Ectodermal cell (in vitro differentiated cells): Measurements from ENCODE around the gene RGP1.

Experiments used
- H3K27ac ChIP-seq: 2 replicates; pipeline ENCODE4 v1.7.0; 2013; ENCODE audit warnings: mild to moderate bottlenecking, low read depth, low read length; ENCODE audit not compliant: insufficient read depth, poor library complexity, severe bottlenecking
- H3K27me3 ChIP-seq: 2 replicates; pipeline ENCODE4 v1.7.0; 2013; ENCODE audit warnings: mild to moderate bottlenecking, low read length; ENCODE audit not compliant: insufficient read depth, control insufficient read depth, poor library complexity, severe bottlenecking
- H3K36me3 ChIP-seq: one replicate; pipeline ENCODE4 v1.7.0; 2013; ENCODE audit warnings: low read length; ENCODE audit not compliant: control insufficient read depth, insufficient read depth
- H3K4me1 ChIP-seq: one replicate; pipeline ENCODE4 v1.7.0; 2013; ENCODE audit warnings: low read length; ENCODE audit not compliant: control insufficient read depth, insufficient read depth
- H3K4me3 ChIP-seq: 2 replicates; pipeline ENCODE4 v1.7.0; 2013; ENCODE audit warnings: low read depth, low read length, control low read depth; ENCODE audit not compliant: insufficient read depth
- H3K9me3 ChIP-seq: 2 replicates; pipeline ENCODE4 v1.7.0; 2013; ENCODE audit warnings: mild to moderate bottlenecking, low read length, moderate library complexity; ENCODE audit not compliant: control insufficient read depth
- WGBS, 2 experiments: methylation state at CpG; one replicate each; pipeline ENCODE4 v1.1.7; 2013; ENCODE audit warnings: missing lambda C conversion rate in 2 of 2; 5-methylcytosine and 5-hydroxymethylcytosine counted together

Gene RGP1

GRCh38 chr9:35719546-35719945 lies 29.5 kb upstream of the RGP1 start:
- Histone ChIP-seq H3K27ac (no peak overlapping the region), H3K9me3 (no peaks in the 10 kb centered on the region), H3K4me1 (no peaks in the 10 kb centered on the region), H3K27me3 (no peaks in the 10 kb centered on the region), H3K4me3 (no peak overlapping the region), H3K36me3 (peaks cover 83% of the 10 kb centered on the region)
- 91 to 93% methylated on average over 4 of the region's 4 CpGs for WGBS, 2 experiments

- Histone ChIP-seq H3K9me3 (no peaks in the 10 kb centered on the region), H3K27ac (no peak overlapping the region), H3K36me3 (peaks cover 58% of the 10 kb centered on the region), H3K4me3 (no peak overlapping the region), H3K4me1 (peaks cover 23% of the 10 kb centered on the region), H3K27me3 (no peaks in the 10 kb centered on the region)
- 94 to 100% methylated on average over 2 of the region's 2 CpGs for WGBS, 2 experiments
Observed at GRCh38 chr9:35723426-35723825, 25.7 kb upstream of the RGP1 start.

- H3K4me3 ChIP-seq, result no peak overlapping the region
- H3K27me3 ChIP-seq, result no peaks in the 10 kb centered on the region
- no peak overlapping the region for H3K27ac ChIP-seq
- H3K9me3 ChIP-seq, result no peaks in the 10 kb centered on the region
- 95% methylated on average over 8 of the region's 8 CpGs for WGBS, 2 experiments
- peaks cover 28% of the 10 kb centered on the region for H3K4me1 ChIP-seq
- peaks cover 54% of the 10 kb centered on the region for H3K36me3 ChIP-seq
Observed at GRCh38 chr9:35723908-35724307, 25.2 kb upstream of the RGP1 start.

GRCh38 chr9:35725362-35725761 lies 23.7 kb upstream of the RGP1 start:
- 95 to 96% methylated on average over 11 of the region's 11 CpGs for WGBS, 2 experiments
- peaks cover 42% of the 10 kb centered on the region for H3K4me1 ChIP-seq
- no peak overlapping the region for H3K4me3 ChIP-seq
- peaks cover 41% of the 10 kb centered on the region for H3K36me3 ChIP-seq
- H3K9me3 ChIP-seq, result no peaks in the 10 kb centered on the region
- no peaks in the 10 kb centered on the region for H3K27me3 ChIP-seq
- H3K27ac ChIP-seq, result no peak overlapping the region

GRCh38 chr9:35726931-35727330 lies 22.2 kb upstream of the RGP1 start:
- peak overlapping the region; percentile 6 for H3K4me3 ChIP-seq
- WGBS, 2 experiments, result 73% methylated on average over 3 of the region's 3 CpGs
- H3K27me3 ChIP-seq, result no peaks in the 10 kb centered on the region
- H3K27ac ChIP-seq, result peak overlapping the region; percentile 97
- H3K9me3 ChIP-seq, result no peaks in the 10 kb centered on the region
- peaks cover 51% of the 10 kb centered on the region for H3K4me1 ChIP-seq
- H3K36me3 ChIP-seq, result peaks cover 26% of the 10 kb centered on the region

- Histone ChIP-seq H3K27me3 (no peaks in the 10 kb centered on the region), H3K4me3 (peak overlapping the region; percentile 27), H3K9me3 (no peaks in the 10 kb centered on the region), H3K27ac (peak overlapping the region; percentile 97), H3K36me3 (peaks cover 18% of the 10 kb centered on the region), H3K4me1 (peaks cover 51% of the 10 kb centered on the region)
- WGBS, 2 experiments, result 39 to 51% methylated on average over 5 of the region's 5 CpGs
Observed at GRCh38 chr9:35727676-35728040, 21.4 kb upstream of the RGP1 start.

- Histone ChIP-seq H3K36me3 (peaks cover 16% of the 10 kb centered on the region), H3K9me3 (no peaks in the 10 kb centered on the region), H3K4me1 (peaks cover 54% of the 10 kb centered on the region), H3K27me3 (no peaks in the 10 kb centered on the region), H3K27ac (peak overlapping the region; percentile 97), H3K4me3 (peak overlapping the region; percentile 32)
- WGBS, 2 experiments, result 12 to 18% methylated on average over 9 to 10 of the region's 10 CpGs
Observed at GRCh38 chr9:35728041-35728971, 20.8 kb upstream of the RGP1 start.

- 87 to 93% methylated on average over 3 of the region's 3 CpGs for WGBS, 2 experiments
- peak overlapping the region; percentile 57 for H3K27ac ChIP-seq
Observed at GRCh38 chr9:35729101-35729500, 20.0 kb upstream of the RGP1 start.

GRCh38 chr9:35729700-35730485 lies 19.2 kb upstream of the RGP1 start:
- Histone ChIP-seq H3K4me3 (no peak overlapping the region), H3K27ac (no peak overlapping the region), H3K27me3 (no peaks in the 10 kb centered on the region), H3K36me3 (peaks cover 3% of the 10 kb centered on the region), H3K9me3 (no peaks in the 10 kb centered on the region), H3K4me1 (peaks cover 58% of the 10 kb centered on the region)
- WGBS, 2 experiments, result 29 to 31% methylated on average over 6 of the region's 6 CpGs

More at GRCh38 chr9:35729101-35729500, 20.0 kb upstream of the RGP1 start:
- Histone ChIP-seq H3K4me3 (peak overlapping the region; percentile 18), H3K36me3 (peaks cover 11% of the 10 kb centered on the region), H3K27me3 (no peaks in the 10 kb centered on the region), H3K9me3 (no peaks in the 10 kb centered on the region), H3K4me1 (peaks cover 58% of the 10 kb centered on the region)

- H3K9me3 ChIP-seq, result no peaks in the 10 kb centered on the region
- H3K27ac ChIP-seq, result no peak overlapping the region
- peaks cover 58% of the 10 kb centered on the region for H3K4me1 ChIP-seq
- WGBS, 2 experiments, result 89 to 95% methylated on average over 2 of the region's 2 CpGs
- H3K4me3 ChIP-seq, result peak overlapping the region; percentile 67
- no peaks in the 10 kb centered on the region for H3K27me3 ChIP-seq
- H3K36me3 ChIP-seq, result peaks cover 6% of the 10 kb centered on the region
Observed at GRCh38 chr9:35730486-35730854, 18.6 kb upstream of the RGP1 start.
